H1 (cell line): ENCODE results near the gene LIFR. TPM values are rescaled to one million over a fixed set of nuclear protein-coding genes. Genes with fewer than 3 reads are reported as not detected.

ENCODE experiments used
- MAFK ChIP-seq: IDR thresholded peaks from 2 replicates; pipeline ENCODE4 v1.6.1; 2012; ENCODE audit warnings: low read depth, mild to moderate bottlenecking, improper control_type of control experiment, low read length
- RXRA ChIP-seq: IDR thresholded peaks from 2 replicates; pipeline ENCODE4 v1.6.1; 2011; ENCODE audit warnings: low read depth, mild to moderate bottlenecking, low read length, moderate library complexity; ENCODE audit not compliant: insufficient read depth
- SP2 ChIP-seq: IDR thresholded peaks from 2 replicates; pipeline ENCODE4 v1.6.1; 2012; ENCODE audit warnings: mild to moderate bottlenecking, low read length, inconsistent platforms
- polyA plus RNA-seq, 7 experiments: library from polyadenylated mRNA; depleted of rRNA in 3 of 7; stranded (reverse) in 5 of 7; unstranded in 2 of 7; fragments of >200 nt in 5 of 7; fragments of 200-250 nt in 2 of 7; gene quantifications; 1 replicate in 5 of 7; 2 replicates in 1 of 7; 4 replicates in 1 of 7; pipeline versions ENCODE4 v1.2.1 to v1.2.3, GENCODE V29; 2011 to 2013; ENCODE audit warnings: missing spikeins in 2 of 7, mixed read lengths in 2 of 7
- total RNA-seq: library from RNA; stranded (reverse); fragmentation: NEBNext Ultra II Directional; extraction: Animal tissue kit (Norgen Biotek cat#: 25700); gene quantifications from 2 replicates; pipeline ENCODE4 v1.2.1, GENCODE V29; 2021

The LIFR gene
- total and polyA plus RNA-seq, 2 of the 8 experiments (the other 6 are each of a cell fraction or from before 2014, with no cell fraction given): 2.0 to 18.9 TPM

DNA sequence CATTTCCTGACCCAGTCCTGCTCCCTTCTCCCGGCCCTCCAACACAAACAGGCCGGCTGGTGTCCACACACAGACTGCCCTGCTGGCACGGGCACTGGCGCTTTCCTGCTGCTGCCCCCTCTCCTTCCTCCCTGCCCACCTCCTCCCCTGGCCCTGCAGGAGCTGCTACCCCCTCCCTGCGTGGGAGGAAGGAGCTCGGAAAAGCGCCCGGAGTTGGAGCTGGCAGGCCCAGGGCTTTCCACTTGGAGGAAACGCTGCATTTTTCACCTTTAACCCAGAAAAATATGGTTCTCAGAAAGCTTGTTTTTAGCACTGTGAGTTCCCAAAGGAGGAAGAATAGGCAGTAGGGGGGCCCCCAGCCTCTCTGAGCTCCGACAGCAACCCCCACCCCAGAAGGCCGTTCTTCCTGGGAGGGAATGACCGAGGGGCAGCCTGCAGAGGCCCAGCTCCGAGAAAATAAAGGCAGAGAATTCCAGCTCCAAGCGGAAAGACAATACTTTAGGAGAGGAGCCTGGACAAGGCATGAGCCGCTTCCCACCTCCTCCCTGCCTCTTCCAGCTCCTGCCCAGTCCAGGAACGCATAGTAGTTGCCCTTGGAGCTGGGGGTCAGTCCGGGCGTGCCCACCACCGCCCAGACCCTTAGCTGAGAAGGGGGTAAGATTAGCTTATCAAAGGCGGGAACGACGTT is 88.9 kb downstream of the LIFR start (continued):
- TF ChIP-seq RXRA: no peak
- TF ChIP-seq SP2: no peak
- TF ChIP-seq MAFK: no peak
